ENCODE measurements around the gene ALG3.

Gene ALG3

DNA sequence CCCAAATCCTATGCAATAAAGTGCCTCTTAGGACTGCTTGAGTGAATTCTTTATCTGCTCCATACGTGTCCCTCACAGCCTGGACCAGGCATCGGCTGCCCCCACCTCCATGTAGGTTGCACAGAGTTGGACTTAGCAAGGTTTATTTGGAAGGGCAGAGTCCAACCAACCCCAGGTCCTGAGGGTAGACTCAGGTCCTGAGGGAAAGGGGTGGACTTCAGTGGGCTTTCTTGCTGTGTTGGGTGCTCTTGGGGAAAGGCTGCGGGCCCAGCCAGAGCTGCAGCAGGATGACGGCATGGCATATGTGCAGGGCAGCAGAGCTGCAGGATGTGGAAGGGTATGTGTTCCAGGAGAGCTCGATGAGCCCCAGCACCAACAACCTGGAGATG, 6.5 kb downstream of the ALG3 start:
- H3K27me3 ChIP-seq (ENCODE audit: control insufficient read depth in 5 of 5, insufficient read depth in 4 of 5, low read length in 5 of 5) = peaks cover 0 to 4% (median 2%) of the 10 kb centered on the region in 5 donors
- H3K36me3 ChIP-seq (ENCODE audit: control insufficient read depth in 5 of 5, insufficient read depth in 5 of 5, low read length in 5 of 5) = peaks cover 3 to 41% (median 37%) of the 10 kb centered on the region in 5 donors
- H3K4me3 ChIP-seq (ENCODE audit: low read depth in 1 of 5, low read length in 5 of 5) = no peak overlapping the region
- no peak overlapping the region for H3K27ac ChIP-seq (ENCODE audit: low read depth, low read length)
- H3K9ac ChIP-seq (ENCODE audit: low read length in 5 of 5) = no peak overlapping the region
- peaks cover 0 to 9% (median 3%) of the 10 kb centered on the region in 5 donors for H3K4me1 ChIP-seq (ENCODE audit: control insufficient read depth in 5 of 5, insufficient read depth in 5 of 5, low read length in 5 of 5)
- H3K9me3 ChIP-seq (ENCODE audit: control insufficient read depth in 5 of 5, low read length in 5 of 5) = no peaks in the 10 kb centered on the region

DNA sequence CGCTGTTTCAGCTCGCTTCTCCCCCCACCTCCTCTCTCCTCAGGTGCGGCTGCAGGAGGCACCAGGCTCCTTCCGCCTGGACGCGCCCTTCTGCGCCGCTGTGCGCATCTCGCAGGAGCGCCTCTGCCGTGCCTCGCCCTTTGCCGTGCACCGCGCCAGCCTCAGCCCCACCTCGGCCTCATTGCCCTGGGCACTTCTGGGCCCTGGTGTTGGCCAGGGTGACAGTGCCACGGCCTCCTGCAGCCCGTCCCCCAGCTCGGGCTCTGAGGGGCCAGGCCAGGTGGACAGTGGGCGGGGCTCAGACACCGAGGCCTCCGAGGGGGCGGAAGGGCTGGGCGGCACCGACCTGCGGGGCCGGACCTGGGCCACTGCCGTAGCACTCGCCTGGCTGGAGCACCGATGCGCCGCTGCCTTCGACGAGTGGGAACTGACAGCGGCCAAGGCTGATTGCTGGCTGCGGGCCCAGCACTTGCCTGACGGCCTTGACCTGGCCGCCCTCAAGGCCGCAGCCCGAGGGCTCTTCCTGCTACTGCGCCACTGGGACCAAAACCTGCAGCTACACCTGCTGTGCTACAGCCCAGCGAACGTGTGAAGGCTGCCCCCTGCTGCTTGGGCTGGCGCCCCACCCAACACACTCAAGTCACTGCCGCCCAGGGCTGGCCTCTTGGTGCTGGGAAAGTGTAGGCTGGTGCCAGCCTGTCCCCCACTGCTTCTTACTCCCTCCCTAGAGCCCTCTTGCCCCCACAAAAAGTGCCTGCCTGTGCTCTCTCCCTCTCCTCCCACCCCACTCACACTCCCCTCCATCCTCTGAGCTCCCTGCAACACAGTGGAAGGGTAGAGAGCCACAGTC, 7.1 kb downstream of the ALG3 start:
- no peak overlapping the region for H3K27ac ChIP-seq (ENCODE audit: low read depth, low read length)
- H3K4me3 ChIP-seq (ENCODE audit: low read depth in 1 of 5, low read length in 5 of 5) = no peak overlapping the region

DNA sequence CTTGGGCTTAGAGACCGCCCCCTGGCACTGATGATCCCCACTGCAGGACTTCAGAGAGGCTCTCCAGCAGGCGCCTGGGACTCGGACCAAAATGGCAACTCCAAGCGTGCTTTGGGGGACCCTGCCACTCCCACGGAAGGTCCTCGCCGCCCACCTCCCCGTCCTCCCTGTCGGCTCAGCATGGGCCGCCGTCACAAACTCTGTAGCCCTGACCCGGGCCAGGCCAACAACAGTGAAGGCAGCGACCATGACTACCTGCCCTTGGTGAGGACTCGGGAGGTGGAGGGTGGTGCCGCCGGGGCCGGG, 7.7 kb downstream of the ALG3 start:
- no peak overlapping the region for H3K9ac ChIP-seq (ENCODE audit: low read length in 5 of 5)
- H3K4me1 ChIP-seq (ENCODE audit: control insufficient read depth in 5 of 5, insufficient read depth in 5 of 5, low read length in 5 of 5) = peaks cover 0 to 9% (median 3%) of the 10 kb centered on the region in 5 donors
- no peaks in the 10 kb centered on the region for H3K9me3 ChIP-seq (ENCODE audit: control insufficient read depth in 5 of 5, low read length in 5 of 5)
- peaks cover 3 to 8% (median 7%) of the 10 kb centered on the region in 5 donors for H3K27me3 ChIP-seq (ENCODE audit: control insufficient read depth in 5 of 5, insufficient read depth in 4 of 5, low read length in 5 of 5)
- H3K4me3 ChIP-seq (ENCODE audit: low read depth in 1 of 5, low read length in 5 of 5) = no peak overlapping the region
- no peak overlapping the region for H3K27ac ChIP-seq (ENCODE audit: low read depth, low read length)
- H3K36me3 ChIP-seq (ENCODE audit: control insufficient read depth in 5 of 5, insufficient read depth in 5 of 5, low read length in 5 of 5) = peaks cover 3 to 41% (median 37%) of the 10 kb centered on the region in 5 donors

More for the DNA sequence above, 7.1 kb downstream of the ALG3 start:
- H3K4me1 ChIP-seq (ENCODE audit: control insufficient read depth in 5 of 5, insufficient read depth in 5 of 5, low read length in 5 of 5) = peaks cover 0 to 9% (median 3%) of the 10 kb centered on the region in 5 donors
- no peaks in the 10 kb centered on the region for H3K9me3 ChIP-seq (ENCODE audit: control insufficient read depth in 5 of 5, low read length in 5 of 5)
- H3K9ac ChIP-seq (ENCODE audit: low read length in 5 of 5) = no peak overlapping the region
- H3K36me3 ChIP-seq (ENCODE audit: control insufficient read depth in 5 of 5, insufficient read depth in 5 of 5, low read length in 5 of 5) = peaks cover 3 to 41% (median 37%) of the 10 kb centered on the region in 5 donors
- peaks cover 3 to 7% (median 5%) of the 10 kb centered on the region in 5 donors for H3K27me3 ChIP-seq (ENCODE audit: control insufficient read depth in 5 of 5, insufficient read depth in 4 of 5, low read length in 5 of 5)

DNA sequence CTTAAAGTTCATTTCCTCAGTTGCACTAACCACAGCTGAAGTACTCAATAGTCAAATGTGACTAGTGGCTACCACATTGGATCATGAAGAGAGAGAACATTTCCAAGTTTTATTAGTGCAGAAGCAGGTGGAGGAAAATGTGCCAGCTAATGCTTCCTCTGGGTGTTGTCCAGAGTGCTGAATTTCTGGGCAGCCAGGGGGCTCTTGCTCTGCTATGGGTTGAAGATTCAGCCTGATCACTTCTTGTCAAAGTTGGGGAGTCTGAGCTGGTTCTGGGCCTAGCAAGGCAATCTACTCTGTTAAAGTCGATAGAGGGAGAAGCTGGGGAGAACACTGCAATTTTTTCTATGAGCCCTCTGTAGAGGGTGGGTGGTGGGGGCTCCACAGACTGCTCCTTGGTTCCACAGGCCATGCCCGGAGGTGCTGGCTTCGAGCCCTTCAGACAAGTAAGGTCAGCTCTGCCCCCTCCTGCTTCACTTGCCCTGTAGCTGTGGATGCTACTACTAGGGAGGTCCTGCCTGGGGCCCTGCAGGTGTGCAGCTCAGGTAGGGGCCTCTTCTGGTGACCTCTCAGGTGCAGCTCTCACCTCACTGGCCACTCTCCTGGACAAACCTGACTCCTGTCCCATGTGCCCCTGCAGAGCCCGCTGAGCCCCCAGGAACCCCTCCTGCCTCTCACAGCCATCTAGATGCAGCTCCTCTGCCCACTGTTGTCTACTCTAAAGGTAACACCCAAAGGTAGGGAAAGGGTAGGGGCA, 8.2 kb downstream of the ALG3 start:
- H3K9ac ChIP-seq (ENCODE audit: low read length in 5 of 5) = no peak overlapping the region
- H3K36me3 ChIP-seq (ENCODE audit: control insufficient read depth in 5 of 5, insufficient read depth in 5 of 5, low read length in 5 of 5) = peaks cover 3 to 39% (median 35%) of the 10 kb centered on the region in 5 donors
- H3K27ac ChIP-seq (ENCODE audit: low read depth, low read length) = no peak overlapping the region
- H3K27me3 ChIP-seq (ENCODE audit: control insufficient read depth in 5 of 5, insufficient read depth in 4 of 5, low read length in 5 of 5) = peaks cover 3 to 8% (median 7%) of the 10 kb centered on the region in 5 donors
- H3K9me3 ChIP-seq (ENCODE audit: control insufficient read depth in 5 of 5, low read length in 5 of 5) = no peaks in the 10 kb centered on the region
- H3K4me3 ChIP-seq (ENCODE audit: low read depth in 1 of 5, low read length in 5 of 5) = no peak overlapping the region
- peaks cover 0 to 9% (median 3%) of the 10 kb centered on the region in 5 donors for H3K4me1 ChIP-seq (ENCODE audit: control insufficient read depth in 5 of 5, insufficient read depth in 5 of 5, low read length in 5 of 5)

DNA sequence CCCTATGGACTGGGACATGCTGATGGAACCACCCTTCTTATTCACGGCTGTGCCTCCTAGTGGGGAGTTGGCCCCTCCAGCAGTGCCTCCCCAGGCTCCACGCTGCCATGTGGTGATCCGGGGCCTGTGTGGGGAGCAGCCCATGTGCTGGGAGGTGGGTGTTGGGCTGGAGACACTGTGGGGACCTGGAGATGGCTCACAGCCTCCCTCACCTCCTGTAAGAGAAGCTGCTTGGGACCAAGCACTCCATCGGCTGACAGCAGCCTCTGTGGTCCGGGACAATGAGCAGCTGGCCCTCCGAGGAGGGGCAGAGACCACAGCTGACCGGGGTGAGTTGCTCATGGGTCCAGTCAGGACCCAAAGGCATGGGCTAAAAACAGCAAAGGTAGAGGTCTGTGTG, 9.1 kb downstream of the ALG3 start:
- H3K36me3 ChIP-seq (ENCODE audit: control insufficient read depth in 5 of 5, insufficient read depth in 5 of 5, low read length in 5 of 5) = peaks cover 3 to 30% (median 27%) of the 10 kb centered on the region in 5 donors

DNA sequence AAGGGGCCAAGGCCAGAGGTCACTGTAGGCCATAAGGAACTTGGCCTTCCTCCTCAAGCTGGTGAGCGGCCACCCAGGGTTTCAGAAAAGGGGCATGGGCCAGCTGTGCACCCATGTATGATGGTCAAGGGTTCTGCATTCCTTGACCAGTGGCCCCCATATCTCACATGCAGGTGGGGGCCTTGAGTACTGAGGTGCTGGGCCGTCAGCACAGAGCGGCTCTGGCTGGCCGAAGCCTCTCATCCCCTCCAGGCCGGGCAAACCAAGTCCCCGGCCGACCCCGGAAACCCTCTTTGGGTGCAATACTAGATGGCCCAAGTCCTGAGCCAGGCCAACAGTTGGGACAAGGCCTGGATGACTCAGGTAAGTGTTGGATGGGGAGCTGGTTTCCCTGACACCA, 9.5 kb downstream of the ALG3 start:
- no peak overlapping the region for H3K9ac ChIP-seq (ENCODE audit: low read length in 5 of 5)
- H3K9me3 ChIP-seq (ENCODE audit: control insufficient read depth in 5 of 5, low read length in 5 of 5) = no peaks in the 10 kb centered on the region
- H3K27me3 ChIP-seq (ENCODE audit: control insufficient read depth in 5 of 5, insufficient read depth in 4 of 5, low read length in 5 of 5) = peaks cover 3 to 13% (median 11%) of the 10 kb centered on the region in 5 donors
- peaks cover 3 to 25% (median 22%) of the 10 kb centered on the region in 5 donors for H3K36me3 ChIP-seq (ENCODE audit: control insufficient read depth in 5 of 5, insufficient read depth in 5 of 5, low read length in 5 of 5)
- H3K4me3 ChIP-seq (ENCODE audit: low read depth in 1 of 5, low read length in 5 of 5) = no peak overlapping the region
- no peak overlapping the region for H3K27ac ChIP-seq (ENCODE audit: low read depth, low read length)
- peaks cover 0 to 9% (median 3%) of the 10 kb centered on the region in 5 donors for H3K4me1 ChIP-seq (ENCODE audit: control insufficient read depth in 5 of 5, insufficient read depth in 5 of 5, low read length in 5 of 5)

More for the DNA sequence above, 9.1 kb downstream of the ALG3 start:
- H3K27ac ChIP-seq (ENCODE audit: low read depth, low read length) = no peak overlapping the region
- H3K9me3 ChIP-seq (ENCODE audit: control insufficient read depth in 5 of 5, low read length in 5 of 5) = no peaks in the 10 kb centered on the region
- H3K27me3 ChIP-seq (ENCODE audit: control insufficient read depth in 5 of 5, insufficient read depth in 4 of 5, low read length in 5 of 5) = peaks cover 3 to 8% (median 7%) of the 10 kb centered on the region in 5 donors
- H3K4me1 ChIP-seq (ENCODE audit: control insufficient read depth in 5 of 5, insufficient read depth in 5 of 5, low read length in 5 of 5) = peaks cover 0 to 9% (median 3%) of the 10 kb centered on the region in 5 donors
- no peak overlapping the region for H3K9ac ChIP-seq (ENCODE audit: low read length in 5 of 5)
- no peak overlapping the region for H3K4me3 ChIP-seq (ENCODE audit: low read depth in 1 of 5, low read length in 5 of 5)

DNA sequence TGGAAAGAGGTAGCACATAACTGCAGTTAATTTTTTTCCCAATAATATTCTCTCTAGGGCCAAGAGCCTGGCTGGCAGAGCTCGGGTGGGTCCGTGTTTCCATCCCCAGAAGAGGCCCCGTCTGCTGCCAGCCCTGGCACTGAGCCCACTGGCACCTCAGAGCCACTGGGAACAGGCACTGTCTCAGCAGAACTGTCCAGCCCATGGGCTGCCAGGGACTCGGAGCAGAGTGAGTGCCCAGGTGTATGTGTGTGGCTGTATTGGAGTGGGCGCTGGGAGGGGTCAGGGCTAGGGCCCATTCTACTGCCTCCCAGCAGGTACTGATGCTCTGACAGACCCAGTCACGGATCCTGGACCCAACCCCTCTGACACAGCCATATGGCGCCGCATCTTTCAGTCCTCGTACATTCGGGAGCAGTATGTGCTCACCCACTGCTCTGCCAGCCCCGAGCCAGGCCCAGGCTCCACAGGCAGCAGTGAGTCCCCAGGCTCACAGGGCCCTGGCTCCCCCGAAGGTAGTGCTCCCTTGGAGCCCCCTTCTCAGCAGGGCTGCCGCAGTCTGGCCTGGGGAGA, 10.4 kb downstream of the ALG3 start:
- H3K9ac ChIP-seq (ENCODE audit: low read length in 5 of 5) = no peak overlapping the region
- no peak overlapping the region for H3K27ac ChIP-seq (ENCODE audit: low read depth, low read length)

DNA sequence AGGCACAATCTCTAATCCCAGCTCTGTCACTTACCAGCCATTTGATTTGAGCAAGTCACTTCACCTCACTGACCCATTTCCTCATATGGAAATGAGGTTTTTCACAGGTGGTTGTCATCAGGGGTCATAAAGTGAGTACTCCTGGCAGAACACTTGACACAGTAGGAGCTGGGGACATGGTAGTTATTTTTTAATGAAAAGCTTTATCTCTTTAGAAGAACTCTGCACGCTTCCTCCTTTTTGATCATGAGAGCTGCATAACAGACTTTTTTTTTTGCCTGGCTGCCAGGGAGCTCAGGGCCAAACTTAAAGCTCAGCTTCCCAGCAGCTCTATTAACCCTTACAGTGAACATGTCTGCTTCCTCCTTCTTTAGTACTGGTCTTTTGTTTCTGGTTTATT, 11.0 kb downstream of the ALG3 start:
- H3K4me1 ChIP-seq (ENCODE audit: control insufficient read depth in 5 of 5, insufficient read depth in 5 of 5, low read length in 5 of 5) = peaks cover 0 to 9% (median 3%) of the 10 kb centered on the region in 5 donors
- H3K27ac ChIP-seq (ENCODE audit: low read depth, low read length) = no peak overlapping the region
- H3K36me3 ChIP-seq (ENCODE audit: control insufficient read depth in 5 of 5, insufficient read depth in 5 of 5, low read length in 5 of 5) = peaks cover 0 to 11% (median 8%) of the 10 kb centered on the region in 5 donors
- peaks cover 3 to 25% (median 17%) of the 10 kb centered on the region in 5 donors for H3K27me3 ChIP-seq (ENCODE audit: control insufficient read depth in 5 of 5, insufficient read depth in 4 of 5, low read length in 5 of 5)
- H3K9ac ChIP-seq (ENCODE audit: low read length in 5 of 5) = no peak overlapping the region
- no peaks in the 10 kb centered on the region for H3K9me3 ChIP-seq (ENCODE audit: control insufficient read depth in 5 of 5, low read length in 5 of 5)
- no peak overlapping the region for H3K4me3 ChIP-seq (ENCODE audit: low read depth in 1 of 5, low read length in 5 of 5)

More for the DNA sequence above, 10.4 kb downstream of the ALG3 start:
- Histone ChIP-seq H3K36me3 (ENCODE audit: control insufficient read depth in 5 of 5, insufficient read depth in 5 of 5, low read length in 5 of 5) (peaks cover 3 to 16% (median 13%) of the 10 kb centered on the region in 5 donors), H3K27me3 (ENCODE audit: control insufficient read depth in 5 of 5, insufficient read depth in 4 of 5, low read length in 5 of 5) (peaks cover 3 to 19% (median 17%) of the 10 kb centered on the region in 5 donors), H3K4me1 (ENCODE audit: control insufficient read depth in 5 of 5, insufficient read depth in 5 of 5, low read length in 5 of 5) (peaks cover 0 to 9% (median 3%) of the 10 kb centered on the region in 5 donors), H3K9me3 (ENCODE audit: control insufficient read depth in 5 of 5, low read length in 5 of 5) (no peaks in the 10 kb centered on the region), H3K4me3 (ENCODE audit: low read depth in 1 of 5, low read length in 5 of 5) (no peak overlapping the region)

DNA sequence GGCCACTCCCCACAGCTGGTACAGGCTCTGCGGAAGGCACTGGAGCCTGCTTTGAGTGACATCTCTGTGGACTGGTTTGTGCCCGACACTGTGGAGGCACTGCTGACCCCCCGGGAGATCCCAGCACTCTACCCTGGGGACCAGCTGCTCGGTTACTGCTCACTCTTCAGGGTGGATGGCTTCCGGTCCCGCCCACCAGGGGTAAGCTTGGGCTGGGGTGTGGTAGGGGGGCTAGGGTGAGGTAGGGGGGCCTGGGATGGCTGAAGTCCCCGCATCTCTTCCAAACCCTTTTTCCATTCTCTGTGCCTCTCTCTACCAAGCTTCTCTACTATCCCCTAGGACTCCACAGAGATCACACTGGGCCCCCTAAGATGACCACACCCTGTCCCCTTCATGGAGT, 11.6 kb downstream of the ALG3 start:
- H3K9me3 ChIP-seq (ENCODE audit: control insufficient read depth in 5 of 5, low read length in 5 of 5) = no peaks in the 10 kb centered on the region
- peaks cover 0 to 9% (median 3%) of the 10 kb centered on the region in 5 donors for H3K4me1 ChIP-seq (ENCODE audit: control insufficient read depth in 5 of 5, insufficient read depth in 5 of 5, low read length in 5 of 5)
- peaks cover 0 to 5% (median 2%) of the 10 kb centered on the region in 5 donors for H3K36me3 ChIP-seq (ENCODE audit: control insufficient read depth in 5 of 5, insufficient read depth in 5 of 5, low read length in 5 of 5)
- no peak overlapping the region for H3K4me3 ChIP-seq (ENCODE audit: low read depth in 1 of 5, low read length in 5 of 5)
- peaks cover 3 to 29% (median 22%) of the 10 kb centered on the region in 5 donors for H3K27me3 ChIP-seq (ENCODE audit: control insufficient read depth in 5 of 5, insufficient read depth in 4 of 5, low read length in 5 of 5)
- no peak overlapping the region for H3K9ac ChIP-seq (ENCODE audit: low read length in 5 of 5)
- H3K27ac ChIP-seq (ENCODE audit: low read depth, low read length) = no peak overlapping the region

All from subcutaneous abdominal adipose tissue (tissue), 5 donors.